NK-92 treated with Interleukin-12 subunit alpha and Interleukin-12 subunit beta, amount 100 ng/mL, for 24 hours (cell line): ENCODE results near the gene SLC33A1.
"Not testable (repeated sequence)": the region's sequence is repeated elsewhere in the genome, so short reads cannot be mapped to it uniquely, and the experiment has no call there.

Experiments
- DNase-seq: peaks from one replicate; lab custom pipeline; 2025; lab: John Stamatoyannopoulos, UW

SLC33A1 gene

DNA sequence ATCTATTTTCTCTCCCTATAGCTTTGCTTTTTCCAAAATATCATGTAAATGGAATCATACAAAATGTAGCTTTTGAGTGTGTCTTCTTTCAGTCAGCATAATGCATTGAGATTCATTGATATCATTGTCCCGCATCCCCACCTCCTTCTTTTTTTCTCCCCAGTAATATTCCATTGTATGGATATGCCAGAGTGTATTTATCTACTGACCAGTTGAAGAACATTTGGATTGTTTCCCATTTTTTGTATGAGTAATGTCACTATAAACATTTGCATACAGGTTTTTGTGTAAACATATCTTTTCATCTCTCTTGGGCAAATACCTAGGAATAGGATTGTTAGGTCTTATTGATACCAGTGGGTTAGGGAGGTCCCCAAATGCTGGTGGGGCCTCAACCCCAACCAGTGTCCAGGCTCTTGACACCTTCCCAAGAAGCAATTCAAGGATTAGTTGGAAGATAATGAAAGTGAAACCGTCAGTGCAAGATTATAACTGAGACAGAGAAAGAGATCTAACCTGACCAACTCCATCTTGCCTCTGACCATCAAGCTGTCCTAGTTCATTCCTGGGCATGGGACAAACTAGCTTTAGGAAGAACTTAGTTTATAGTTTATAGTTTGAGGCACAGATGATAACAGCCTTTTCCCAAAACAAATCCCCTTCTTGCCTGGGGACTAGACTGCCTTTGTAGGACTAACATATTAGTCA, 7.4 kb upstream of the SLC33A1 start:
- DNase-seq, result no peak

DNA sequence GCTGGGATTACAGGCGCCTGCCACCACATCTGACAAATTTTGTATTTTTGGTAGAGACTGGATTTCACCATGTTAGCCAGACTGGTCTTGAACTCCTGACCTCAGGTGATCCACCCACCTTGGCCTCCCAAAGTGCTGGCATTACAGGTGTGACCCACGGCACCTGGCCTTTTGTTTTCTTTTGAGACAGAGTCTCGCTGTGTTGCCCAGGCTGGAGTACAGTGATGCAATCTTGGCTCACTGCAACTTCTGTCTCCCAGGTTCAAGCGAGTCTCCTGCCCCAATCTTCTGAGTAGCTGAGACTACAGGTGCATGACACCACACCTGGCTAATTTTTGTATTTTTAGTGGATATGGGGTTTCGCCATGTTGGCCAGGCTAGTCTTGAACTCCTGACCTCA, 6.2 kb upstream of the SLC33A1 start:
- not testable (repeated sequence) for DNase-seq

DNA sequence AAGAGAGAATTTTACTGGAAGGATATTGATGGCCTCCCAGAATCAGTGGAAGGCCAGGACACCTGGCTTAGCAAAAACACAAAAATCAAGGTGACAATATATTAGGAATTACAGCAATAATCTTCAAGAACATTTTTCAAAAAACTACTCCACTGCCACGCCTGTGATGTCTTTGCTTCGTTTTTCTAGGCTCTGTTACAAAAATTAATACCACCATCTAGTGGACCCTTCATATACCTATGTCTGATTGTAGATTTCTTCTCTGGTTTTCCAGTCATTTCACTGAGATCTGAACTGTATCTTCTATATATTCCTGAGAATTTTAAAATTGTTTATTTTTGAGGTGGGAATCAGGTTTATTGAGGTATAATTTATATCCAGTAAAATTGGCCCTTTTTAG, 5.6 kb upstream of the SLC33A1 start:
- no peak for DNase-seq

DNA sequence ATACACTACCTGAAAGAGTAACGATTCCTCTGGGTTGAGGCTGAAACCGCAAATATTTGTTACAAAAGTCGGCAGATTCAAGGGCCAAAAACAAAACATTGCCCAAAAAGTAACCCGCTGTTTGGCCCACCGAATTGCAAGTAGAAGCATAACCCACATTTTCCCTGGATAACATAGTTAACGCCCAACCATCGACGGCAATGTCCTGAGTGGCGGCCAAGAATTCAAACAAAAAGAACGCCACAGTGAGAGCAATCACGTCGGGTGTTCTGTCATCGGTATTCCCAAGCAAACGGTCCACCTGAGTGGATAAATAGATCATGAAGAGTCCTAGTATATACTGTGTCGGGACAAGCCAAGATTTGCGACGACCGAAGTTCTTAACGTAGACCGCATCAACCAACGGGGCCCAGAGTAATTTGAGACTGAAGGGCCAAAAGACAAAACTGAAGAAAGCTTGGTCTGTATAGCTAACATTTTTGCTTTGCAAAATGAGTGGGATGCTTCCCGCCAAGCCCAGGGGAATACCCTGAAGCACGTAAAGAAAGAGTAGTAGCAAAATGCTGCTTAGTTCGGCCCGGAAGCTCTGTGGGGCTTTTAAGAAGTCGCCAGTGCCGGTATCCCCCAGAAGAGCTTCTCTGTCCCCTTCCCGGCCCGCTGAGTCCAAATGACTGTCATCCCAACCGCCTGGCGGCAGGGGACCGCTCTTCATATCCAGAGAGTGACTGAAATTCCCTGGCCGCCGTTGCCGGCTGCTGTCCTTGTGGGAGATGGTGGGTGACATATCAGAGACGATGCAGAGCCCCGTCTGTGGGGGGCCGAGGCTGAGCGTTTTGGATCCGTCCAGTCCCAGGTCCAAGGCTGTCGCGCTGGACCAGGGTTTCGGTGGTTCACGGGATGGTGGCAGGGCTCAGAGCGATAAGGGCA, 750 bp downstream of the SLC33A1 start:
- no peak for DNase-seq

DNA sequence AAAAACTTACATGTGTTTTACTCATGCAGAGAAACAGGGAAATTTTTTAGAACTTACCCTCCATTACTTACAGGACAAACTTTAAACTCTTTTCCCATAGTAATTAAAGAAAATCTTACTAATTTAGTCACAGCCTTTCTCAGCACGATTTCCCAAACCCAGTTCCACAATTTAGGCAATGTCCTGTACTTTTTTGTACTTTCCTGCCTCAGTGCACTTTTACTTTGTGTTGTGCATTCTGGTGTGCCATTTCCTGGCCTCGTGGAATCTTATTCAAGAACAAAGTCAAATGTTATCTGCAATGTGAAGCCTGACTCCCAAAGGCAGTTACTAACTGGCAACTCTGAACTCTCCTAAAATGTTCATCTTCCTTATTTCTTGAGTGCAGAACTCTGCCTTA, 1.9 kb downstream of the SLC33A1 start:
- DNase-seq, result no peak

DNA sequence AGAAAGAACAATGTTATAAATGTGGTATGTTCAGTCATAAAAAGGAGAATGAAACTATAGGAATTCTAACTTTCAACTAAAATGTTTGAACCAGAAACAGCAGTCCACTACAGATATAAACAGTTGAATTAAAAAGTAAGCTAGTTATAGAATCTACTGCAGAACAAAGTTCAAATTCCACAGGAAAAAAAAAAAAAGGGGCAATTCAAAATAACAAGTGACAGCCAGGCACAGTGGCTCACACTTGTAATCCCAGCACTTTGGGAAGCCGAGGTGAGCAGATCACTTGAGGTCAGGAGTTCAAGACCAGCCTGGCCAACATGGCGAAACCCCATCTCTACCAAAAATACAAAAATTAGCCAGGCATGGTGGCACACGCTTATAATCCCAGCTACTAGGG, 4.8 kb downstream of the SLC33A1 start:
- not testable (repeated sequence) for DNase-seq

DNA sequence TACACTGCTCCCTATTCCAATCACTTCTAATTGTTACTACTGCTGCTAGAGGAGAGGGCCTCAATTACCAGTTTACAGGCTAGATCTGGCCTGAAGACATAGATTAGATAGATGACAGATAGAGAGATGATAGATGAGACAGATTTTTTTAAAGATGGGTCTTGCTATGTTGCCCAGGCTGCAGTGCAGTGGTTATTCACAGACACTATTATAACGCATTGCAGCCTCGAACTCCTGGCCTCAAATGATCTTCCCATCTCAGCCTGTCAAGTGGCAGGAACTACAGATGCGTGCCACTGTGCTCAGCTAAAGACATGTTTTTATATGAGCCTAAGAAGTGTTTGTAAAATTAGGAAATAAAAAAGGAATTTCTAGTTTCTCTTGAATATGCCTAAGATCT, 6.2 kb downstream of the SLC33A1 start:
- no peak for DNase-seq

DNA sequence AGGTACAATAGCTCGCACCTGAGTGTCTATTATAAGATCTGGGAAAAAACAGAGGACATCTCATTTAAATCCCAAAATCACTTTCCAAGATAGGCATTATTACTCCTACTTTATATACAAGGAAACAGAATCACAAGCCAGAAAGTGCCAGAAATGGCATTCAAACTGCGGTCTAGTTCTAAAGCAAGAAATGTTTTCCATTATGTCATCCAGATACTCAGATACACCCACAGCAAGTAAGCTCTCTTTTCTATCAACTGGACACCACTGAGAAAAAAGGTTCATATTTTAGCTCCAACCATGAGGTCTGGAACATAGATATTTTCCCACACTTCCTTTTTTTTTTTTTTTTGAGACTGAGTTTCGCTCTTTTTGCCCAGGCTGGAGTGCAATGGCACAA, 8.1 kb downstream of the SLC33A1 start:
- no peak for DNase-seq

DNA sequence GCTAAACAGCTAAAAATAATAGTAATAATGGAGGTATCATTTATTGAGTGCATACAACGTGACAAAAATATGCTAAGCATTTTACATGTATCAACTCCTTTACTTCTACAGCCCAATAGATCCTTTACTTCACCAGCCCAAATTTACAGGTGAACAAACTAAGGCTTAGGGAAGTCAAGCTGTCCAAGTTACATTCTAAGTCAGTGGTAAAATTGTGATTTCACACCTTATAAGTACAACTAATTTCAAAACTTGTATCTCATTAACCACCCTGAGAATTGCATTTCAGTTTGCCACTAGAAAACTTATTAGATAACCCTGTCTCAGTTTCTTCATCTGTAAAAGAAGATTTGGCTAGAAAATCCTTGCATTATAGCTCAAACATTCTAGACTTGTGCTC, 10.7 kb downstream of the SLC33A1 start:
- DNase-seq, result no peak

DNA sequence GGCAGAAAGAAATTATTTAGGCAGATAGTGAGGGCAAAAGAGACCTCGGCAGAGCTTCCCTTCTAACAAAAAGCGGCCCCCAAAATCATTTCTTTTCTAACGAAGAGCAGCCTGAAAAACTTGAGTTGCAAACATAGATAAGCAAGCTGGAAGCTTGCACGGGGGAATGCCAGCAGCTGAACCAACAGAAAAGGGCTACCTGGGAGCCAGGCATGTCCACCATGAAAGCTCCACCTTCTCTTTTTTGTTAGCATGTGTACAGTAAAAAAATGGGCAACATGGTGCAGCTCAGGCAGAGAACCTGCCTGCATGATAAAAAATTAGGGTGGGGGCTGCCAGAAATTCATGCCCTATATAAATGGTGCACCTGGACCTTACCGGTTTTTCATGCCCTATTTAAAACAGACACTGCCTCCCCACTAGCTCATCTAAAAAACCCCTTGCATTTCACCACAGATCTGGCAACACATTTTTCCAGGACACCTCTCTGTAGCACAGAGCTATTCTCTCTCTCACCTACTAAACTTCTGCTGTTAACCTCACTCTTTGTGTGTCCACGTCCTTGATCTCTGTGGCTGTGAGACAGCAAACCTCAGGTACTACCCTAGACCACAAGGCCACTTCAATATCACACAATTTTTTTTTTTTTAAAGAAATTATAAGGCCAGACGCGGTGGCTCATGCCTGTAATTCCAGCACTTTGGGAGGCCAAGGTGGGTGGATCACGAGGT, 18.7 kb downstream of the SLC33A1 start:
- no peak for DNase-seq

DNA sequence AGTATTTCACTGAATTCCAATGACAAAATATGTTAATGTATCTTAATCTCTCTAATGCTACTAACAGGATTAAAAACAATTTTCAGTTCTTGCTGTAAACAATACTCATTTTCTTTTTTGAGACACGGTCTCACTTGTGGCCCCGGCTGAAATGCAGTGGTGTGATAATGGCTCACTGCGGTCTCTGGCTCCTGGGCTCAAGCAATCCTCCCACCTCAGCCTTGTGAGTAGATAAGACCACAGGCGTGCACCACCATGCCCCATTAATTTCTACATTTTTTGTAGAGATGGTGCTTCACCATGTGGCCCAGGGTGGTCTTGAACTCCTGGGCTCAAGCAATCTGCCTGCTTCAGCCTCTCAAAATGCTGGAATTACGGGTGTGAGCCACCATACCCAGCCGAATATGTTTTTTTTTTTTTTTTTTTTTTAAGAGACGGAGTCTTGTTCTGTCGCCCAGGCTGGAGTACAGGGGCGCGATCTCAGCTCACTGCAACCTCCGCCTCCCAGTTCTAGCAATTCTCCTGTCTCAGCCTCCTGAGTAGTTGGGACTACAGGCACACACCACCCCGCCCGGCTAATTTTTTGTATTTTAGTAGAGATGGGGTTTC, 25.6 kb downstream of the SLC33A1 start:
- DNase-seq, result not testable (repeated sequence)

DNA sequence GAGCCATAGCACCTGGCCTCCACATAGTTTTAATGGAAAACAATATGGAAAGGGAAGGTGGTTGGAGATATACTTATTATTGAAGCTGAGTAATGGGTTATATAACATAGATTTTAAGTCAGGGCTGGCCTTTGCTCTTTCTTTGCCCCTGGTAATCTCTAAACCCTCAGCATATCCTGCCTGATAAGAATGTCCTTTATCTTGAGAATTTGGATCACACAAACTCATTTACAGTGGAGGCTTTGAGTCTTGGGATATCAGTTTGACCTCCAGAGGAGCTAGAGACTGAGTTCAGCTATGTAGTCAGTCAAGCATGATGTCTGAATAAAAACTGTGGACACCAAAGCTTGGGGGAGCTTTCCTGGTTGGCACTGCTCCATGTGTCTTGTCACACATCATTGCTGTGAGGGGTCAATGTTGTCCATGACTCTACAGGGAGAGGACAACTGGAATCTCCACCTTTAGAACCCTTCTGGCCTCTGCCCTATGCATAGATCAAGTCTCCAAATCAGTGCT, 39.1 kb downstream of the SLC33A1 start:
- DNase-seq, result no peak

DNA sequence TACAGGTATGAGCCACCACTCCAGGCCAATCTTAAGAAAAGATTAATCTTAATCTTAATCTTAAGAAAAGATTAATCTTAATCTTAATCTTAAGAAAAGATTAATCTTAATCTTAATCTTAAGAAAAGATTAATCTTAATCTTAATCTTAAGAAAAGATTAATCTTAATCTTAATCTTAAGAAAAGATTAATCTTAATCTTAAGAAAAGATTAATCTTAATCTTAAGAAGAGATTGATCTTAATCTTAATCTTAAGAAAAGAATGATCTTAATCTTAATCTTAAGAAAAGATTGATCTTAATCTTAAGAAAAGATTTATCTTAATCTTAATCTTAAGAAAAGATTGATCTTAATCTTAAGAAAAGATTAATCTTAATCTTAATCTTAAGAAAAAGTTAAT, 41.0 kb downstream of the SLC33A1 start:
- DNase-seq, result not testable (repeated sequence)

DNA sequence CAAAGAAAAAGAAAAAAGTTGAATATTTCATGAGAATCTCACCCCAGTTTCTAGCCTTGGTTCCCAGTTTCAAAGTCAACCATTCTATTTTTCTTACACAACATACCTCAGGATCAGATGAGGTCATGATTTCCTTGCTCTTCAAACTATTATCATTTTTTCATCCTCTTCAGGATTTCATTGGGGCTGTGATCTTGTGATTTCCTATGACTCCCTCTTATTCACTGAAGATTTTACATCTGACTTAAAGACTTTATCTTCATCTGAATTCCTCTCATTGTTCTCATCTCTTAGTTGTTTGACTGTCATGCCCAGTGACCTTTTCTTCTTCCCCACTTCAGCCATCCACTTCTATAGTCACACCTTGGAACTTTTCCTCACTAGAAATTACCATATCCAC, 45.0 kb downstream of the SLC33A1 start:
- DNase-seq, result no peak

DNA sequence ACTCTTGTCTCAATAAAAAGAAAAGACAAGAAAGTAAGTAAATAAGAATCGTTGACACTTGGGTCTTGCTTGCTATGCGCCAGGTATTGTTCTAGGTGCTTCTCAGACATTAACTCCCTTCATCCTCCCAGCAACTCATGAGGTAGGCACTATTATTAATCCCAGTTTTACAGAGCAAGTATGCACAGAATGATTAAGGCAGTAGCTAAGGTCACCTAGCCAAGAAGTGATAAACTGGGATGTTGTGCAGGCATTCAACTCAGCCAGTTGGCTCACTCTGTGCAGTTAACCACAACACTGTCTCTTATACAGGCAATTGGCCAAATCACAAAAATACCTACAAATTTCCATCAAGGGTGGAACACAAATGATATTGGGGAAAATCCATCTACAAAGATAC, 46.4 kb downstream of the SLC33A1 start:
- DNase-seq, result no peak

DNA sequence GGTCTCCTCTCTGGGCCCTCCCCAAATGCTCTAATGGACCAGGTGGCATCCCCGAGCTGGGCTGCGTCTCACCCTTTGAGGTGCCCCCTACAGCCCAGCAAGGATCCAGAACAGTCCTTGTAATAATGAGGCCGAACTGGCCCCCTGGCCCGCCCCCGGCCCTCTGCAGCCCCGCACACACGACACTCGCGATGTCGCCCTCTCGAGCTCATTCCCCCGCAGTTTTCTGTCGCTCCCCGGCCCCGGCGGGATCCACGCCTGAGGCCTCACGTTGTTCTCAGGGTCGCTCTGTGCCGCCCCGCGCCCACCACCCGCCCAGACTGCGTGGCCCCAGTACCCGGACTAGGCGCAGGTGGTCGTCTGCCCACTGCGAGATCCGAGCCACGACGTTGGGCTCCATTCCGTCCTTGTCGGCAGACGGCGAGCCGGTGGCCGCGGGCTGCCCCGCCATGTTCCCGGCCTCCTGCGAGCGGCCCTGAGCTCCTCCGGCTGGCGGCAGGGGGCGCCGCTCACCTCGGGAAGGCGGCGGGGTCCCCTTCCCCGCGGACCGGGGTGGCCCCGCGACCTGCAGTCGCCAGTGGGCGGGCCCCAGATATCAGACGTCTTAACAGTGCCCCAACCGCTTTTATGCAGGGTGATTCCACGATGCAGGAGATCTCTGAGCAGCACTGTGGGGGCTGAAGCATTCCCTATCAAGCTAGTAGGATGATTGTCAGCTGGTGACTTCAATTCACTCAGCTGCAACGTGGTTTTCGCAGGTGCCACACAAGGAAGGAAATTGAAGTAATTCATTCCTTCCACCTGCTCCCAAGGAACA, 48.2 kb downstream of the SLC33A1 start, which contains the start of gene C3orf33:
Gene C3orf33, minus strand, starts transcription at position 477 of the 817 bp plus-strand sequence. Its CDS starts 26 bp downstream, at position 451.
- DNase-seq, result peak; percentile 26

DNA sequence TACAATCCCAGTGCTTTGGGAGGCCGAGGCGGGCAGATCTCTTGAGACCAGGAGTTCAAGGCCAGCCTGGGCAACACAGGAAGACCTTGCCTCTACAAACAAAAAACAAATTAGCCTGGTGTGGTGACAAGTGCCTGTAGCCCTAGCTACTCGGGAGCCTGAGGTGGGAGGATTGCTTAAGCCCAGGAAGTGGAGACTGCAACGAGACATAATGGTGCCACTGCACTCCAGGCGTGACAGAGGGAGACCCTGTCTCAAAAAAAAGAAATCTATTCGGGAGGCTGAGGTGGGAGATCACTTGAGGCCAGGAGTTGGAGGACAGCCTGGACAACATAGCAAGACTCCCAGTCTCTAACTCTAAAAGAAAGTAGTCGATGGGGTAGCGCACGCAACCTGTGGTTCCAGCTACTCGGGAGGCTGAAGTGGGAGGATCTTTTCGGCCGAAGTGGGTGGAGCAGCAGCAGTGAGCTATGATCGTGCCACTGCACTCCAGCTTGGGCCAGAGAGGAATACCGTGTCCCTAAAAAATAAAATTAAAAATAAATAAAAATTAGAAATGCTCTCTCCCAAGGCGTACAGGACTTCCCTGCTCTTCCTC, 48.9 kb downstream of the SLC33A1 start:
- DNase-seq, result no peak

DNA sequence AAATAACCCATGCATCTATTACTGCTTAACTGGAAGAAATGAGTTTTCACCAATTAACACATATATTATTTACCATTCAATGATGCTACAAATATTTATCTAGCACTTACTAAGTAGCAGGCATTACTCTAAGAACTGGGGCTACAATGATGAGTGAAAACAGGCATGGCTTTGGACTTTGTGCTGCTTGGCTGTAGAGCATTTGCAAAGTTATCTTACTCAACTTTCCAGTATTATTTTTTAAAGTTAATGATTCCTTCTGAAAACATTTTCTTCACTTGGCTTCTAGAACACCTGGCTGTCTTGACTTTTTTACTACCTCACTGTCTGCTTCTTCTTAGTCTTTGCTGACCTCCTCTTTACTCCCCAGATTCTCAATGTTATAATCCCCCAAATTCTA, 49.9 kb downstream of the SLC33A1 start:
- DNase-seq, result no peak

DNA sequence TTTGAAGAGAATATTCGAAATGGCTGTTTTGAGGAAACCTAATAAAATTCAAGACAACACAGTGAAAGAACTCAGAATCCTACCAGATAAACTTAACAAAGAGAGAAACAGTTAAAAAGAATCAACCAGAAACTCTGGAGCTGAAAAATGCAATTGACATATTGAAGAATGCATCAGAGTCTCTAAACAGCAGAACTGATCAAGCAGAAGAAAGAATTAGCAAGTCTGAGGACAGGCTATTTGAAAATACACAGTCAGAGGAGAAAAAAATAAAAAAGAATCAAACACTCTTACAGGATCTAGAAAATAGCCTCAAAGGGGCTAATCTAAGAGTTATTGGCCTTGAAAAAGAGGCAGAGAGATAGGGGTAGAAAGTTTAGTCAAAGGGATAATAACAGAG, 61.7 kb downstream of the SLC33A1 start:
- DNase-seq, result no peak

DNA sequence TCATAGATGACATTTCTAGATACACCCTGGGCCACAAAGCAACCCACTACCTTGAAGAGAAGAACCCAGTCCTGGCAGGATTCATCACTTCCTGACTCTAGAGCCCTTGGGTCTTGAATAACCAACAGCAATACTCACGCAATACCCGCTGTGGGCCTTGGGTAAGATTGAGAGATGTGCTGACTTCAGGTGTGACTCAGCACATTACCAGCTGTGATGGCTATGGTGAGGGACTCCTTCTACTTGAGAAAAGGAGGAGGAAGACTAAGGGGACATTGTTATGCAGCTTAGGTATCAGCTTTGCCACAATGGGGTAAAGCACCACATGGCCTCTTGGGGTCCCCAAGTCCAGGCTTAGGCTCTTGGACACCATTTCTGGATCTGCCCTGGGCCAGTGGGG, 63.0 kb downstream of the SLC33A1 start:
- peak; percentile 32 for DNase-seq
